H1 (cell line): ENCODE measurements around the gene GRIA4. TPM values are rescaled to one million over a fixed set of nuclear protein-coding genes. Genes with fewer than 3 reads are reported as not detected.

Source experiments
- CTCF ChIA-PET: fragments of 300-600 bp; sonication (Branson Sonifier 250); formaldehyde crosslinking; loops from one replicate; lab custom pipeline; 2021; ENCODE audit not compliant: partially characterized antibody; lab: Charles Lee
- POLR2A ChIA-PET: fragments of 300-600 bp; sonication (Branson Sonifier 250); formaldehyde crosslinking; loops from one replicate; lab custom pipeline; 2021; ENCODE audit warnings: inconsistent platforms; ENCODE audit not compliant: partially characterized antibody; lab: Charles Lee
- DNase-seq, 2 experiments: peaks; one replicate each; pipeline versions ENCODE4 v3.0.0 to v3.0.0-alpha.2; 2010 to 2022; ENCODE audit warnings: low spot score in 2 of 2, low read depth in 1 of 2, mixed read lengths in 1 of 2
- FAIRE-seq: peaks from 2 replicates; lab custom pipeline; 2011; peaks lifted over from hg19 to GRCh38; lab: Jason Lieb, UNC
- H2AFZ ChIP-seq: 2 replicates; pipeline ENCODE4 v1.8.1; 2012; ENCODE audit warnings: low read length, inconsistent platforms
- H2AK5ac ChIP-seq: 2 replicates; pipeline ENCODE4 v1.6.1; 2013; ENCODE audit warnings: low read depth, low read length
- H2BK120ac ChIP-seq: replicated peaks from 2 replicates; pipeline ENCODE3; 2013; ENCODE audit warnings: low read depth, low read length, inconsistent platforms
- H2BK12ac ChIP-seq: 2 replicates; pipeline ENCODE4 v1.6.1; 2013; ENCODE audit warnings: low read depth, low read length
- H2BK15ac ChIP-seq: 2 replicates; pipeline ENCODE4 v1.6.1; 2013; ENCODE audit warnings: low read length
- H2BK20ac ChIP-seq: 2 replicates; pipeline ENCODE4 v1.6.1; 2013; ENCODE audit warnings: low read length
- H2BK5ac ChIP-seq: 2 replicates; pipeline ENCODE4 v1.6.1; 2013; ENCODE audit warnings: low read depth, low read length
- H3K14ac ChIP-seq: 2 replicates; pipeline ENCODE4 v1.6.1; 2013; ENCODE audit warnings: inconsistent platforms; ENCODE audit not compliant: insufficient read length
- H3K18ac ChIP-seq: 2 replicates; pipeline ENCODE4 v1.6.1; 2013; ENCODE audit warnings: low read length; ENCODE audit errors: extremely low read depth
- H3K23ac ChIP-seq: 2 replicates; pipeline ENCODE4 v1.6.1; 2013; ENCODE audit warnings: inconsistent platforms; ENCODE audit not compliant: insufficient read length
- H3K23me2 ChIP-seq: 2 replicates; pipeline ENCODE4 v1.6.1; 2013; ENCODE audit warnings: low read depth, low read length
- H3K27ac ChIP-seq: 2 replicates; pipeline ENCODE4 v1.6.1; 2011; ENCODE audit warnings: low read depth, low read length, inconsistent platforms
- H3K27me3 ChIP-seq, 4 experiments: replicated peaks in 1 of 4; 1 replicate in 1 of 4; 2 replicates in 3 of 4; pipeline versions ENCODE4 v1.6.1 to v1.8.1; 2011 to 2013; ENCODE audit warnings: low read length in 3 of 4, mild to moderate bottlenecking in 3 of 4, inconsistent platforms in 2 of 4, mixed read lengths in 2 of 4, moderate library complexity in 1 of 4; ENCODE audit not compliant: control insufficient read depth in 3 of 4, insufficient read depth in 3 of 4; ENCODE audit errors: extremely low read depth in 1 of 4
- H3K36me3 ChIP-seq, 4 experiments: 2 replicates each; pipeline versions ENCODE4 v1.6.1 to v1.8.1; 2011 to 2013; ENCODE audit warnings: mild to moderate bottlenecking in 4 of 4, low read length in 3 of 4, moderate library complexity in 2 of 4, control low read depth in 1 of 4, inconsistent platforms in 1 of 4; ENCODE audit not compliant: insufficient read depth in 4 of 4, control insufficient read depth in 2 of 4
- H3K4ac ChIP-seq: replicated peaks from 2 replicates; pipeline ENCODE3; 2013; ENCODE audit warnings: low read length, low read depth, mixed read lengths, inconsistent platforms; ENCODE audit not compliant: insufficient read length
- H3K4me1 ChIP-seq, 4 experiments: replicated peaks in 1 of 4; 1 replicate in 1 of 4; 2 replicates in 3 of 4; pipeline versions ENCODE4 v1.6.1 to v1.8.1; 2011 to 2013; ENCODE audit warnings: low read length in 3 of 4, inconsistent platforms in 2 of 4, mixed read lengths in 1 of 4; ENCODE audit not compliant: insufficient read depth in 4 of 4, control insufficient read depth in 3 of 4
- H3K4me2 ChIP-seq, 2 experiments: 2 replicates each; pipeline versions ENCODE4 v1.6.1 to v1.8.1; 2011 to 2013; ENCODE audit warnings: low read depth in 2 of 2, low read length in 2 of 2, control low read depth in 1 of 2, inconsistent platforms in 1 of 2, mild to moderate bottlenecking in 1 of 2; ENCODE audit not compliant: insufficient read depth in 1 of 2
- H3K4me3 ChIP-seq, 4 experiments: fragments of 200-600, 300-600 bp in 1 of 4; sonication (generic), shearing (Covaris generic), sonication (Bioruptor Twin) in 1 of 4; 2 replicates each; pipeline versions ENCODE4 v1.5.1 to v1.8.1; 2011 to 2016; ENCODE audit warnings: low read length in 4 of 4, low read depth in 3 of 4, control low read depth in 2 of 4, inconsistent platforms in 2 of 4, mild to moderate bottlenecking in 2 of 4, mixed read lengths in 1 of 4, moderate library complexity in 1 of 4; ENCODE audit not compliant: insufficient read depth in 2 of 4; ENCODE audit errors: extremely low read depth in 1 of 4
- H3K56ac ChIP-seq: replicated peaks from 2 replicates; pipeline ENCODE3; 2013; ENCODE audit warnings: low read depth, mild to moderate bottlenecking, mixed read lengths, low read length, inconsistent platforms; ENCODE audit not compliant: insufficient read length
- H3K79me1 ChIP-seq: 2 replicates; pipeline ENCODE4 v1.6.1; 2013; ENCODE audit warnings: low read depth, low read length, control low read depth
- H3K79me2 ChIP-seq, 2 experiments: 2 replicates each; pipeline versions ENCODE4 v1.6.1 to v1.8.1; 2012 to 2013; ENCODE audit warnings: low read length in 2 of 2, mild to moderate bottlenecking in 2 of 2, inconsistent platforms in 1 of 2; ENCODE audit not compliant: insufficient read depth in 2 of 2, control insufficient read depth in 1 of 2
- H3K9ac ChIP-seq, 4 experiments: replicated peaks in 1 of 4; 1 replicate in 1 of 4; 2 replicates in 3 of 4; pipeline versions ENCODE4 v1.6.1 to v1.8.1; 2011 to 2013; ENCODE audit warnings: low read depth in 3 of 4, low read length in 3 of 4, control low read depth in 2 of 4, mild to moderate bottlenecking in 2 of 4, moderate library complexity in 2 of 4, inconsistent platforms in 1 of 4; ENCODE audit errors: extremely low read depth in 1 of 4
- H3K9me3 ChIP-seq, 2 experiments: 2 replicates each; pipeline versions ENCODE4 v1.6.1 to v1.8.1; 2012 to 2013; ENCODE audit warnings: mild to moderate bottlenecking in 2 of 2, moderate library complexity in 2 of 2, control low read depth in 1 of 2, inconsistent platforms in 1 of 2, low read depth in 1 of 2, low read length in 1 of 2, mixed read lengths in 1 of 2; ENCODE audit not compliant: insufficient read depth in 2 of 2
- H4K20me1 ChIP-seq, 2 experiments: replicated peaks in 1 of 2; 2 replicates each; pipeline versions ENCODE3 to v1.8.1; 2011 to 2013; ENCODE audit warnings: inconsistent platforms in 2 of 2, low read length in 2 of 2, mild to moderate bottlenecking in 1 of 2; ENCODE audit not compliant: insufficient read depth in 2 of 2, control insufficient read depth in 1 of 2
- H4K5ac ChIP-seq: 2 replicates; pipeline ENCODE4 v1.6.1; 2013; ENCODE audit warnings: low read length, low read depth, mixed read lengths, inconsistent platforms; ENCODE audit not compliant: insufficient read length
- H4K8ac ChIP-seq: 2 replicates; pipeline ENCODE4 v1.8.0; 2013; ENCODE audit warnings: mild to moderate bottlenecking, moderate library complexity, low read length, inconsistent platforms; ENCODE audit not compliant: insufficient read depth; ENCODE audit errors: extremely low read depth
- H4K91ac ChIP-seq: replicated peaks from 2 replicates; pipeline ENCODE3; 2013; ENCODE audit warnings: low read length, mixed read lengths, inconsistent platforms; ENCODE audit not compliant: insufficient read length
- ASH2L ChIP-seq: fragments of 200-600, 300-600 bp; sonication (generic); IDR thresholded peaks from one replicate; pipeline ENCODE4 v1.7.1; 2017; ENCODE audit warnings: low read length
- CREB1 ChIP-seq: IDR thresholded peaks from 2 replicates; pipeline ENCODE4 v1.6.1; 2012; ENCODE audit warnings: inconsistent platforms
- CTCF ChIP-seq, 3 experiments: IDR thresholded peaks; 1 replicate in 2 of 3; 2 replicates in 1 of 3; pipeline versions ENCODE4 v1.5.1 to v1.6.1; 2011; ENCODE audit warnings: low read length in 3 of 3, mild to moderate bottlenecking in 3 of 3, inconsistent platforms in 2 of 3, low read depth in 1 of 3, moderate library complexity in 1 of 3; ENCODE audit not compliant: insufficient read depth in 1 of 3; ENCODE audit errors: control extremely low read depth in 1 of 3
- GABPA ChIP-seq: IDR thresholded peaks from 2 replicates; pipeline ENCODE4 v1.6.1; 2011; ENCODE audit warnings: mild to moderate bottlenecking, low read length, moderate library complexity, borderline replicate concordance; ENCODE audit not compliant: insufficient read depth
- POLR2AphosphoS5 ChIP-seq: IDR thresholded peaks from 2 replicates; pipeline ENCODE4 v1.6.1; 2011; ENCODE audit warnings: low read depth, low read length
- WGBS, 2 experiments: shearing (Covaris generic) in 1 of 2; methylation state at CpG; one replicate each; pipeline versions ENCODE4 v1.1.6 to v1.1.7; 2013 to 2015; ENCODE audit warnings: low lambda C conversion rate in 2 of 2, mixed read lengths in 2 of 2, inconsistent platforms in 1 of 2, low coverage in 1 of 2, missing lambda C conversion rate in 1 of 2; ENCODE audit not compliant: insufficient replicate concordance in 2 of 2, insufficient coverage in 1 of 2, insufficient read length in 1 of 2; ENCODE audit errors: extremely low coverage in 1 of 2, missing lambda C conversion rate in 1 of 2; 5-methylcytosine and 5-hydroxymethylcytosine counted together
- polyA plus RNA-seq, 7 experiments: library from polyadenylated mRNA; depleted of rRNA in 3 of 7; stranded (reverse) in 5 of 7; unstranded in 2 of 7; fragments of >200 nt in 5 of 7; fragments of 200-250 nt in 2 of 7; gene quantifications; 1 replicate in 5 of 7; 2 replicates in 1 of 7; 4 replicates in 1 of 7; pipeline versions ENCODE4 v1.2.1 to v1.2.3, GENCODE V29; 2011 to 2013; ENCODE audit warnings: missing spikeins in 2 of 7, mixed read lengths in 2 of 7
- total RNA-seq: library from RNA; stranded (reverse); fragmentation: NEBNext Ultra II Directional; extraction: Animal tissue kit (Norgen Biotek cat#: 25700); gene quantifications from 2 replicates; pipeline ENCODE4 v1.2.1, GENCODE V29; 2021

Gene GRIA4
- total and polyA plus RNA-seq, 2 of the 8 experiments (the other 6 are each of a cell fraction or from before 2014, with no cell fraction given): 12.5 to 21.8 TPM

- 92% methylated on average over 2 of the region's 2 CpGs; no CpG with 5 or more reads in 1 of the 2 experiments for WGBS, 2 experiments
- no peak for FAIRE-seq
- no peak overlapping the region for H3K56ac ChIP-seq
Measured at GRCh38 chr11:105763594-105763993, 153.7 kb downstream of the GRIA4 start.

More at GRCh38 chr11:105763594-105763993, 153.7 kb downstream of the GRIA4 start:
- no peaks in the 10 kb centered on the region for H3K79me1 ChIP-seq
- no peak for TF ChIP-seq CTCF (IDR thresholded peaks at IDR 0.05; ENCODE audit: control extremely low read depth in 1 of 3, insufficient read depth in 1 of 3, low read depth in 1 of 3, low read length in 3 of 3)
- TF ChIP-seq GABPA: no peak
- TF ChIP-seq CREB1: no peak
- TF ChIP-seq ASH2L: no peak
- TF ChIP-seq POLR2AphosphoS5: no peak
- no peaks in the 10 kb centered on the region for H3K79me2 ChIP-seq
- no peak overlapping the region for H3K9ac ChIP-seq
- no peak overlapping the region for H3K4me2 ChIP-seq
- H4K8ac ChIP-seq: no peak overlapping the region
- H2AFZ ChIP-seq: no peak overlapping the region
- H4K5ac ChIP-seq: no peak overlapping the region
- no peak overlapping the region for H3K4ac ChIP-seq
- no peaks in the 10 kb centered on the region for H4K20me1 ChIP-seq
- H3K9me3 ChIP-seq: no peaks in the 10 kb centered on the region
- H3K23ac ChIP-seq: no peak overlapping the region
- H3K14ac ChIP-seq: no peak overlapping the region
- CTCF ChIA-PET: interaction anchor here (1.0 kb wide), 1 partner anchor 306 kb away, joined by 3 read pairs; no protein-coding TSS in a partner anchor
- H2BK12ac ChIP-seq: no peak overlapping the region
- no peak overlapping the region for H2BK20ac ChIP-seq
- H2BK5ac ChIP-seq: no peak overlapping the region
- no peak overlapping the region for H2BK120ac ChIP-seq
- H3K4me3 ChIP-seq: no peak overlapping the region
- no peaks in the 10 kb centered on the region for H3K23me2 ChIP-seq
- H4K91ac ChIP-seq: no peak overlapping the region
- no peak for DNase-seq
- H3K36me3 ChIP-seq: no peaks in the 10 kb centered on the region
- no peak overlapping the region for H2BK15ac ChIP-seq
- H2AK5ac ChIP-seq: no peak overlapping the region
- POLR2A ChIA-PET: no interaction called here
- no peaks in the 10 kb centered on the region for H3K4me1 ChIP-seq
- H3K27ac ChIP-seq: no peak overlapping the region
- H3K18ac ChIP-seq: no peak overlapping the region
- H3K27me3 ChIP-seq: no peaks in the 10 kb centered on the region
